ENCODE results near the gene KCTD1.

The KCTD1 gene

DNA sequence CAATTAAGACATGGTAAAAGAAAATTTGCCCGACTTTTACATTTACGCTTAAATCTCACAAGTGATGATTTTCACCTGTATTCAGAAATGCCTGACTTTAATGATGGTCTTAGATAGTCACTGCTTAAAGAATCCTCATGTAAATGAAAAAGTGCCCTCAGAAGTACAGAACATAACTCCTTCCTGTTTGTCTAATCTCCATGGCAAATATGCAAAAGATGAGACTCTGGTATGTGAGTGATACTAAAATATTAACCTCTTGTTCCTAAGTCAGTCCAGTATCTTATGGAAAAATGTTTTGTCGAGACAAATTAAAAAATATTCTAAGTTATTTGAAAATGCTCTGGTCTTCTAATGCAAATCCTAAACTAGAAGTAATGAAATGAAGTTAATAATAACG is 29.2 kb downstream of the KCTD1 start:
- no peak for DNase-seq

DNA sequence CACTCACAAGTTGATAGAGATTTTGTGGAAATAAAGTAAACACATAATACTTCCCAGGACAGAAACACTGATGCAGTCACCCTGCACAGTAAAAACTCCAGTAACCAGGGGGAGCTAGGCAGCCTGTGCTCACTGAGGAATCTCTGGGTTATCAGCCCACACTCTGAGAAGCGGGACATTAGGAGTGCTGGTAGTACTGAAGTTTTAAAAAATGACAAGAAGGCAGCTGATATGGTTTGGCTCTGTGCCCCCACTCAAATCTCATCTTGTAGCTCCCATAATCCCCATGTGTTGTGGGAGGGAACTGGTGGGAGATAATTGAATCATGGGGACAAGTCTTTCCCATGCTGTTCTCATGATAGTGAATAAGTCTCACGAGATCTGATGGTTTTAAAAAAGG is 31.4 kb downstream of the KCTD1 start:
- DNase-seq: no peak

DNA sequence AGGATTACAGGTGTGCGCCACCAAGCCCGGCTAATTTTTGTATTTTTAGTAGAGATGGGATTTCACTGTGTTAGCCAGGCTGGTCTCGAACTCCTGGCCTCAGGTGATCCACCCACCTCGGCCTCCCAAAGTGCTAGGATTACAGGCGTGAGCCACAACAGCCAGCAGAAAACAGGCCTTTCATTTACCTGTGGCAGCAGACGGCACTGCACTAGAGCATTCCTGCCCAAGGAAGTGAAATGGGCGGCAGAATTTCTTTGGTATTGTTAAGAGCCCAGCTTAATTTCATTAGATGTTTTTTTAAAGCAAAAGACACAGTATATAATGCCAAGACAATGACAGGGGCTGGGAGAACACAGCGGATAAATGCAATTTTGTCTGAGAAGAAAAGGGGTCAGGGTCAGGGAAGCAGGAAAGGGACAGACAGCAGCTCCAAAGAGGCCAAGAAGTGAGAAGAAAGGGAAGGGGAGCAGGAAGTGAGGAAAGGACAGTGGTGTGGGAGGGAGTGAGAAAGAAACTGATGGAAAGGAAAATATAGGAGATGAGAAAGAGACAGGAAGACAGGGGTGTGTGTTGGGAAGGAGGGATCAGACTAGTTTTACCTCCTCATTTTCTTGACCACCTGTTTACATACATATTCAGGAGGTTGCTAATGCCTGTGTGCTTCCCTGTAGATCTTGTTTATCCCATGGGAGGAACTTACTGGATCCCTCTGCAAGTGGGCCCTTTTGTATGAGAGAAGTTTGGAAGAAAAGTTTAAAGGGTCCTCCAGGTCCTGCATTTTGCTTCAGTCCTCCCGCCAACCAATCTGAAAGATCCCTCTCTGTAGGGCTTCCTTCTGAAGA is 32.5 kb downstream of the KCTD1 start:
- no peak for DNase-seq

DNA sequence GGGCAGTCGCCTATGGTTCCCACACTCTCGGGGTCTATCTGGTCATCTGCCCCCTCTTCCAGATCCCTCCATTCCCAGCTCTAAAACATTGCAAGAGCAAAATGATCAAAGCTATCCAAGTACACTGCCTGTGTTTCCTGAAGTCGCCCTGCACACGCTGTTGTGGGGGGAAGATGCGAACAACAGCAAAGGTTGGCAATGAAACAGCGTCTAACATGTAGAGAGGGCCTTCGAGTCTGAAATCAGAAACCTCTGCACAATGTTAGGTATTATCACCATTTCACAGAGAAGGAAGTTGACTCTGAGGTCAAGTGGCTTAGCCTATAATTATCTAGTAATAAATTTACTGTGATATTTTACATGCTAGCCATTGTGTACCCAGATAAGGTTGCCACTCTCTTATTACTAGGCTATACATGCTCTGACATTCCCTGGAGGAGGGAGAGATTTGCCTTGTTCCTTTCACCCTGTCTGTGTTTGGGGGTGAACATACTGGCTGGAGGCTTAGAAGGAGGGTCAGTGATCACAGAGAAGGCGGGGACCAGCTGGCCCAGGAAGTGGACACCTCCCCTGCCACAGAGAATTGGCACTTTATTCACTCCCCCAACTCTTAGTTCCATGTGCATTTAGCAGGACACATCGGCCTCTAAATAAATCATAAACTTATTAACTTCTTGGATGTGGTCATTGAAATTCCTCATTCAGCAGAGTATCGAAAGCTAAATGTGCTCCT is 36.8 kb downstream of the KCTD1 start:
- peak; percentile 95 for DNase-seq

DNA sequence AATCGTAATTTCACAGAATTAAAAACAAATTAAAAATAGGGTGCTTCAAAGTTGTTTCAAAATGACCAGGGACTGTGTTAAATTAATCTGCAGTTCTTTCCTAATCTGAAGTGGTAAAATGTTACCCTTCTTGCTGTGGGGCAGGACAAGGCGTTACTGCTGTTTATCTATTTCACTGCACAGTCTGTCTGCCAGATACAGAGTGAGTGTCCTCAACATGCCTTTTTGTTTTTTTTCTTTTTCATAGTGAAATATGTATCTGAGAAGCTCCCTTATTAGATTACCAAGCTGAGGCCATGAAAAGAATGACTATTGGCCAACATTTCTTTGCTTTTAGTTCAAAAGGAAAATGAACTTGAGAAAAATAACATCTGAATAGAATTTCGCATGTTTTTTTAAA is 38.0 kb downstream of the KCTD1 start:
- DNase-seq: no peak

DNA sequence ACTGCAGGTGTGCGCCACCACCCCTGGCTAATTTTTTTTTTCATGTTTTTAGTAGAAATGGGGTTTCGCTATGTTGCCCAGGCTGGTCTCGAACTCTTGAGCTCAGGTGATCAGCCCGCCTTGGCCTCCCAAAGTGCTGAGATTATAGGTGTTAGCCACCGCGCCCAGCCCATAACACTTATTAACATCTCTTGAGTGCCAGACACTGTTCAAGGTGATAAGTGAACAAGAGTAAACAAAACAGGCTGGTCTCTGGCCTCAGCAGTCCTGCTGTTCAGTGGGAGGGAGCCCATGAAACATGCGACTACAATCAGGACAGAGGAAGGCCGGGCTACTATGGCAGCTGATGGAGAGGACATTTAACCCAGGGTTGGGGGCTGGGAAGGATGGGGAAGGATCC is 42.3 kb downstream of the KCTD1 start:
- DNase-seq: no peak

DNA sequence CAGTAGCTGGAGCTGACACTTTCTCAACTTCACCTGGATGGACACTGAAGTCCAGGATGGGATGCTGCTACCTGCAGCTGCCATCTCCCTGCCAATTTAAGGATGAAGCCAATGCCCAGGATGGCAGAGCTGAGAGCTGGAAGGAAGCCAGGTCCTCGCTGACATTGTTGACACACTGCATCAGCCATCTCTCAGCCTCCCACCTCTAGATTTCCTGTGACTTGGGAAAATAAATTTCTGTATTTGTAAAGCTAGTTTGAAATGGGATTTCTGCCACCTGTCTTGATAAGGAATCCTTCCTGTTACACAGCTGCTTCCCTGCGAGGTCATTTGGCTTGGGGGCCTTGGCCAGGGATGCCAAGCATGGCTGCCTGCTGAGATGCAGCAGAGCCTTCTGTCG is 43.5 kb downstream of the KCTD1 start:
- peak; percentile 85 for DNase-seq

DNA sequence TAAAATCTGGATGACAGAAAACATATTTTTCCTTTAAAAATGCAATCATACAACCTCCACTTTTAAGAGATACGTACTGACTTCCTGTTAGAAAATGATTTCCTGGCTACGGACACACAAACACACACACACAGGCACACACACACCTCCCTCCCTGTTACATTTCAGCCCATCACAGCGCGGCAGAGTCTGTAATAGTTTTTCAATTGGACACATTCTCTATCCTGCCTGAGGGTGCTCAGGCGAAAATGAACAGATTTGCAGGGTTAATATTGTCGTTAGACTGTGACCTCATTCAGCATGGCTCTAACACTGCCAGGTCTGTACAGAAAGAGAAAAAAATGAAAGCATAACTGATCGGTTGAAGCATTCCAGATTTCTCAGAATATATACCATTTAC is 45.0 kb downstream of the KCTD1 start:
- no peak for DNase-seq

DNA sequence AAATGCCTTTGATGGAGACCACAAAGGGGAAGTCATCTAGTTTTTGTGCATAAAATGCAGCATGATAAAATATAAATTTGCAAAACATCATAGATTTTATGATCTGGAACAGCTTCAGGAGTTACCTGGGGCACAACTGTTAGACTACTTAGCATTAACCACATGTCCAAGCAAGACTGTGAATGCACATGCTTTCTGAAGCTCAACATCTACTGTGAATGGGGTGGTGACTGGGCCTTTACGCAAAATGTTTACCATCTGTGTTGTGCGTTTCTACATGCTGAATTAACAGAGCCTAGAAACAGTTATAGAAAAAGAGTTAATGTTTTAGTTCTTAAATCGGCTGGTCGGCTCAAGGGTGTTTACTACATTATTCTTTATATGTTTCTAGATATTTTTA is 45.5 kb downstream of the KCTD1 start:
- DNase-seq: no peak

DNA sequence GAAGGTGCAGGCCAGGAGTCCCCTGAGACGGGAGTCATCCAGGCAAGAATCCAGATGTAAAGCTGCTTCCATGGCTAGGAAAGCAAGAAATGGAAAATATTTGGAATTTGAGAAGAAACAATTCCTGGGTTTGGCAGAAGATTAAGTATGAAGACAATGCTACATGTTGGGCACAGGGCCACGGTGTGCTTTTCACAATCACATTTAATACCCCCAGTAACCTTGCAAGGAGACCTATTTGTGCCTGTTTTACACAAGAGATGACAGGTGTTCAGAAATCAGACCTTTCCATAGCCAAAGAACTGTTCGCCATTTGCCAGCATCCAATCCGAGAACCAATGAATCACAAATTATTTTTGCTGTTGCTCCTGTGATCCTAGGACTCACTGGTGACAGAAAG is 50.5 kb downstream of the KCTD1 start:
- DNase-seq: no peak

DNA sequence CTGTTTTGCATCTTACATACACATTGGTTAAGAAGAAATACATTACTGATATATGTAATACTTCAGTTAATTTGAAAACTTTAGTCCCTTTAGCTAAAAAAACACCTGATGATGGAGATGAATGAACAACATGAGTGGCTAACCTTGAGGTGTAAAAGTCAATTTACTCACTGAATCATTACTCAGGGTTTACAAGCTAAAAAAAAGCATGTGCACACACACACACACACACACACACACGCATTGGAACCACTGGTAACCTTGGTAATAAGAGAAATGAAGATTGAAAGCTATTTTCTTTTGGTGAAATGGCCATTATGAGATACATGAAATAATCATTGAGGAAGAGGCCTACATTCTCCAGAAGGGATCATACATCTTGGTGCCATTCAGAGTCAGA is 51.8 kb downstream of the KCTD1 start:
- no peak for DNase-seq

DNA sequence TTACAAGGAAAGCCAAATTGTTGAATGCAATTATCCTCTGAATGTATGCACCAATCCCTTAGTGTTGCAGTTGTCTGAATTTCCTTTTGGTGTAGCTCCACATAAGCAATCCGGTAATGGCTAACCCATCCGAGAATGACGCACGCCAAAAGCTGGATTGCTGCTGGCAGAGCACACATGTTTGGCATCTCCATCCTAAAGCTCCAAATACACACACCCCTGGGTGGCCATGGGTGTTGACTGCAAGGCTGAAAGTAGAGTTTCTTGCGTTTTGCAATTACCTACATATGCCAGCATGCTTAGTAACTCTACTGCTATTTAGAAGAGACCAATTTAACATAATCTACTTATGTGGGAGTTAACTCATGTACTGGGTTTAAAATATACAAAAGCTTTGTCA is 53.1 kb downstream of the KCTD1 start:
- DNase-seq: no peak

DNA sequence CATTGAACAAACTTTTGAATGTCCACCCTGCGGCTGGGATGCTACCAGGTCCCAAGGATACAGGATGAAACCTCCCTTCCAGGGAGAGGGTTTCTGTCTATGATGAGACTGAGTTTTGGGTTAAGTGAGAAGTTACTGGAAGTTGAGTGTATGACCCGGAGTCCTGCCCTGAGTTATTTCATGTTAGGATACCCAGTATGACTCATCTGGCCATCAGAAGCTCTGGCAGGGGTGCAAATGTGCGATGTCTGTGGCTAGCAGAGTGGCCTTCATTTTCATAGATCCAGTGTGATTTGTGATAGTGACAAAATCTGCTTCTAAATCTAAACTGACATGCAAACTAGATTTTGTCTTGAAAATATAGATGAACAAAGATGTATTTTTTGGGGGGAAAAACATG is 55.3 kb downstream of the KCTD1 start:
- no peak for DNase-seq

DNA sequence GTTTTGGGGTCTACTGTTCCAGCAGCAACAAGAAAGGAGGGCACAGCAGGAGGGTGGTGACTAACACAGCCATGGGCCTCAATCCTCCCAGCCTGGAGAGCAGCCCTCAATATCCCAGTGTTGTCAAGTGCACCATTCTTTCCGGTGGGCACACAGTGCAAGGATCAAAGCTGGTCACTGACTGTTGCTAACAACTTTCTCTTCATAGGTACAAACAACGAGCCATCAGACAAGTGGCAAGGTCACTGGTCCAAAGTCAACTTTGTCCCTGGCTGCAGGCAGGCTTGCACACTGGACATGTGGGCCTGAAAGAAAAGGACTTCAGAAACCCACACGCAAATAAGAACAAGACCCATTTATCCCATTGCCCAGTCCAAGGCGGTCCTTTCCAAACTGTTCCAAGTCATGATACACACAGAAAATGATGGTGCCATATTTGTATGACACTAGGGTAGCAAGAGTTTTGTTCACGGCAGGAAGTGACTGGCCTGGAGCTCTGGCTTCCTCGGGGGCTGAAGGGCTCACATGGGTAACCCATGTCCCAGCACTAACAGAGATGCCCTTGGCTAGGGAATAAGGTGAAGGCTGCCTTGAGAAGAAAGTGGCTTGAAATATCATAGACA is 57.0 kb downstream of the KCTD1 start:
- DNase-seq: no peak

DNA sequence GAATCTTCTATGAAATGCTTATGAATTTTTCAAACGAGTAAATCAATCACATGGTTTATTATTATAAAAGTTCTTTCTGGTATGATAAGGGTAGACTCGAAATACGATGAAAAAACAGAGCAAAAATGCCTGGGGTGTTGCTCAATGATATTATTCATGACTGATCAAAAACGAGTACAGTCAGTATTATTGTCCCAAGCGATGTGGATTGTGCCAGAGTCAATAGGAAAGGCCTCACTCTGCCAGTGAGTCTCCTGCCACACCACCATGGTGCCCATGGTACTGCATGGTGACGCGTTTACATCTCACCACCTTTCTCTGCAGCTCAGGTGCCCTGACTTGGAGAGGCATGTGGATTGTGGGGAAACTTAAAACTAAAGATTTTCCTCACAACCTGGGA is 58.5 kb downstream of the KCTD1 start:
- no peak for DNase-seq

DNA sequence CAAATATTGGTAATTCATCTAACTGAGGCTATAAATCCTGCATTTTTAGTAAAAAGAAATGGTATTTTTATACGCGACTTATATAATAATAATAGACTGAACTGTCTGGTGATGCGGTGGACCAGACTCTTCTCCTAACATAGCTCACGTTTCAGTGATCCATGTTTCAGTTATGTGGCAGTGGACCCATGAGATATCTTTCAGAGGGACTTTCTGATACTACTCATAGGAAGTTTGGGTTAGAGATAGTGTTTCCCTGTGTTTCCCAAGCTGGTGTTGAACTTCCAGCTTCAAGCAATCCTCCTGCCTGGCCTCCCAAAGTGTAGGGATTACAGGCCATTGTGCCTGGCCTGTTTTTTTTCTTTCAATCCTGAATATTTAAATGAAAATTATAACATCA is 59.2 kb downstream of the KCTD1 start:
- no peak for DNase-seq

DNA sequence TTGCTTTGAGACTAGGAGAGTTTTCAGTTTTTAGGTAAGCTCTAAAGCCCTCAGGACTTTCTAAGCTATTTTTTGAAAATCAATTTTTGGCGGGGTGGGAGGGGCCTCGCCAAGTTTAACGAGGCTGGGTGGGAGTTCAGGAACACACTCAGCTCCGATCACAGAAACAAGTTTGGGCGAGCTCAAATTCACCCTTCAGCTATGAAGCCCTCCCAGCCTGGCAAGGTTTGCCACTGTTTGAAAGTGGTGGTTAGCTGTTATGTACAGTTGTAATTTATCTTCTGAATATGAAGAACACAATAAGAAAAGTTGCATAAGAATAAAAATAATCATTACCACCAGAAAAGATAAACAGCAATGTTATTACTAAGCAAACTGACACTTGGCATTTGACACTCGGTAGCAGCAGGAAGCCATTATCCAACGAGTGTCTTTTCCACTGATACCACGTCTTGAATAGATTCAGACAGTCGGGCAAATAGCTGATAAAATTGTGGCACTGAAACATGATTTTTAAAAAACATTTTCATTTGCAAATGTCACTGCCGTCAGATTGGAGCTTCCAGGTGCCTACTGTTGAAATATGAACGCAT is 59.8 kb downstream of the KCTD1 start:
- DNase-seq: peak; percentile 68

DNA sequence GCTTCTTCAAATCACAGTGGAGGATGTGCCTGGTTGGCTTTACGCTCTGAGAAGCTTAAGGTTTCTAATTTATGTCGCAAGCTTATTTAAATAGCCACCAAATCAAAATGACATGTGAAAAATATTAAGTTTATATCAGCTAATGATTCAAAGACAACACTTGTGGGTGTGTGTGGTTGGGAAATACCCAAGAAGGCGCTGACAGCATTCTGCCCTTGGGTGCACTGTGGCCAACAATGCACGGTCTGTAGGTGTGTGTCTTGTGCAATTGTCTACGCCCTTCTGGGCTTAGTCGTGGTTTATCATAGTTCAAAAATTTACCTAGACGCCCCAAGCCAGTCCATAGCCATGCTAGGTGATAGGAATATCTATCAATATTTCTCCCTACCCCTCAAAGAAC is 60.9 kb downstream of the KCTD1 start:
- DNase-seq: no peak

DNA sequence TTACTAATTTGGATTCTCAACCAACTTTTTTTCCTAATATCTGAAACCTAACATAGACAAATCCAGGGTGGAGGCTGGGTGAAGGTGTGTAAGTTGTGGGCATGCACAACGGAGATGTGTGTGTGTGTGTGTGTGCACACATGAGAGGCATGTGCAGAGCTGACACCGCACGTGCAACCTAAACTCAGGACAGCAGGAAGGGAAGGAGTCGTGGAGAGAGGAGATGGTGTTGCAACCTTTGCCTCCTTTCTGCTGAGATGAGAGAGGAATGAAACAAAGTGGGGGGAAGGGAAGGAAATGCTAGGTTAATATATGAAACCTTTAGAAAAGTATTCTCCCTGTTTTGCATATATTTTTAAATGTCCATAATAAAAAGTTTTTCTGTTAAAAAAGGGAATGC is 64.7 kb downstream of the KCTD1 start:
- DNase-seq: no peak

DNA sequence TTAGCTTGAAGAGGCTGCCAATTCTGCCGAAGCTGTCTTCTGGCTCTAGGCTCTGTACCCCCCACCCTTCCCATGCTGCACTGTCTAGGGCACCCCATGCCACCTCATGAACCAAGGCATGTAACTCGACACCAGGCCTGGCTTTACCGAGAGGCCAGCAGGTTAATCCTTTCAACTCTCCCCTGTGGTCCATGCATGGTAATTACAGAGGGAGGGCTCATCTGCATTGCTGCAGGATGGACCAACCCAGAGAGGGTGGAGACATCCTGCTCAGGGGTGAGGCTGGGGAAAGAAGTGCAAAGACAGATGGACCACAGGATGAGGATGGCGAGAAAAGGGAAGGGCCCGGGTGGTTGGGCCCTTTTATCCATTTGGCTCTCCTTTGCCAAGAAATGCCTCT is 65.8 kb downstream of the KCTD1 start:
- no peak for DNase-seq

DNA sequence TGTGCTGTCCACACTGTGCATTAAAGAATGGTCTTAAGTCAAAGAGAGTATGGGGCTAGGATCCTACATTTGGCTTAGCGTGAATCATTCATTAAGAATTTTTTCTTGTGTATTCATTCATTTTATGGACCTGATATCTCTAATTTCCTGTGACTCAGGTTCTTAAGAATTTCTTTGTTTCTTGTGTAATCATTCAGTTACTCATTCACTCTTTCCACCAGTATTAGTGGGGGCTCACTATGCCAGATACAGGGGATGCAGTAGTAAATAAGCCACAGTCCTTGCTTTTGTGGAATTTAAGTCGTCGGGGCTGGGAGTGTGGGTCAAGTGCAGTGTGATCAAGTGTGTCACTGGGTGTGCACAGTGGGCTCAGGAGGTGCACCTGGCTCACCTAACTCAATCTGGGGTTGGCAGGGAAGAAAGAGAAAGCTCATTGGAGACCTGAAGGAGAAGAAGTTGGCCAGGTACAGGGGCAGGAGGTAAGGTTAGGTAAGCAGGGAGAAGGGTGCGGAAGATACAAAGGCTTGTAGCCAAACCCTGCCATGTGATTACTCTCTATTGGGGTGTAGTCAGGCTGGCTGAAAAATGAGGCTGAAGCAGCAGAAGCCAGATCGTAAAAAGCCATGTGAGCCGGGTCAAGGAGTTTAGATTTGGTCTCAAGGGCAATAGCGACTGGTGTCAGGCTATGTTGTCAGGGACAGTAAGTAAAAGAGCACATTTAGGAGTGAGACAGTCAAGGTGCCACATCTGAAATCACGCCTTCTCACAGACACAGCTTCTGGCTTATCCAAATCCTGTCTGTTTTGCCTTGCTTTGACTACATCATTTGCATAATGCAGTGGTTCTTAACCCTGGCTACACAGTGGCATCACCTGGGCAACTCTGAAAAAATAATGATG is 67.2 kb downstream of the KCTD1 start:
- DNase-seq: no peak

DNA sequence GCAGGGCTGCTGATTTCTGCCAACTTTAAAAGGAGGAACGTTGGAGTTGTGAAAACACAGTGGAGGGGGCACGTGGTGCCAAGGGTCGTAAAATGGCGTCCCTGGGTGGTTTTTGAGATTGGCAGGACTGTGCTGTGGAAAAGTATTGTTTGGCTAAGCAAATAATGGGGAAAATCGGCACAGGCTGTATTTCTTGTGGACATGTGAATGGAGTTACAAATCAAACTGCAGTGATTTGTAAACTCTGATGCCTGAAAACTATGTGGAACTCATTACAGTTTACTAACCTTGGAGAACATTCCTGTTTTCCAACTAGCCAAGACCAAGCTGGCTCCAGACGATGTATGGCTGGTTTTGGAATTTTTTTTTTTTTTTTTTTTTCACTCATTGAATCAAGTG is 68.7 kb downstream of the KCTD1 start:
- DNase-seq: no peak
